Measurements from ENCODE around the gene FCRL4.
A peak's percentile ranks its signal among the peaks of the same experiment; 100 is the strongest.

The FCRL4 gene

DNA sequence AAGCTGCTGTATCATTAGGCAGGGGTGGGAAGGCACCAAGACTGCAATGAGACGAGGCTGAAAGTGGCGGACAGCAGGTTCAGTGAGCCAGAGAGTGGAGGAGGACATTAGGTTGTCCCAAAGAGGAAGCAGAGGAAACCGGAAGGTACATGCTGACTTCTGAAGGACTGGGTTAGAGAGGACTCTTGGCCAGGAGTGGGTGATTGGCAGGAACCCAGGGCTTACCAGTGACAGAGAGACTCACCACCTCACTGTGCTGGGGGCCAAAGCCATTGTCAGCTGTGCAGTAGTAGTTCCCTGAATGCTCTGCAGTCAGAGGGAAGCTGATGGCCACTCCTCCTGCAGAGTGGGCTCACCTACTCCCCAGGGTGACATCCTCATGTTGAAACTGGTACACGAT lies 41.9 kb upstream of the FCRL4 start:
- H3K4me2 ChIP-seq (ENCODE audit: low read depth, low read length, poor library complexity, severe bottlenecking), result no peak overlapping the region
- H3K9me2 ChIP-seq (replicated peaks; ENCODE audit: low read depth, low read length), result no peaks in the 10 kb centered on the region
- H4K20me1 ChIP-seq (ENCODE audit: insufficient read depth, low read length, poor library complexity, severe bottlenecking), result no peaks in the 10 kb centered on the region
- TF ChIP-seq EZH2phosphoT487 (IDR thresholded peaks at IDR 0.05; ENCODE audit: borderline replicate concordance), result no peak
- TF ChIP-seq, protein P1, sequence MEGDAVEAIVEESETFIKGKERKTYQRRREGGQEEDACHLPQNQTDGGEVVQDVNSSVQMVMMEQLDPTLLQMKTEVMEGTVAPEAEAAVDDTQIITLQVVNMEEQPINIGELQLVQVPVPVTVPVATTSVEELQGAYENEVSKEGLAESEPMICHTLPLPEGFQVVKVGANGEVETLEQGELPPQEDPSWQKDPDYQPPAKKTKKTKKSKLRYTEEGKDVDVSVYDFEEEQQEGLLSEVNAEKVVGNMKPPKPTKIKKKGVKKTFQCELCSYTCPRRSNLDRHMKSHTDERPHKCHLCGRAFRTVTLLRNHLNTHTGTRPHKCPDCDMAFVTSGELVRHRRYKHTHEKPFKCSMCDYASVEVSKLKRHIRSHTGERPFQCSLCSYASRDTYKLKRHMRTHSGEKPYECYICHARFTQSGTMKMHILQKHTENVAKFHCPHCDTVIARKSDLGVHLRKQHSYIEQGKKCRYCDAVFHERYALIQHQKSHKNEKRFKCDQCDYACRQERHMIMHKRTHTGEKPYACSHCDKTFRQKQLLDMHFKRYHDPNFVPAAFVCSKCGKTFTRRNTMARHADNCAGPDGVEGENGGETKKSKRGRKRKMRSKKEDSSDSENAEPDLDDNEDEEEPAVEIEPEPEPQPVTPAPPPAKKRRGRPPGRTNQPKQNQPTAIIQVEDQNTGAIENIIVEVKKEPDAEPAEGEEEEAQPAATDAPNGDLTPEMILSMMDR (conservative IDR thresholded peaks at IDR 0.05; ENCODE audit: low read length), result no peak
- H3K4me1 ChIP-seq (ENCODE audit: insufficient read depth, low read length, poor library complexity, severe bottlenecking), result no peaks in the 10 kb centered on the region
- no peaks in the 10 kb centered on the region for H3K9me3 ChIP-seq (ENCODE audit: insufficient read depth, low read depth, low read length)
- H3K4me3 ChIP-seq (ENCODE audit: low read length, poor library complexity, severe bottlenecking), result no peak overlapping the region
- no peak overlapping the region for H3K9ac ChIP-seq (ENCODE audit: low read depth, low read length, poor library complexity, severe bottlenecking)
- no peaks in the 10 kb centered on the region for H3F3A ChIP-seq (ENCODE audit: low read depth)
- H3K79me2 ChIP-seq (ENCODE audit: insufficient read depth, low read length), result no peaks in the 10 kb centered on the region
- no peaks in the 10 kb centered on the region for H3K27me3 ChIP-seq (ENCODE audit: insufficient read depth, low read length, poor library complexity, severe bottlenecking)
- no peak overlapping the region for H2AFZ ChIP-seq (ENCODE audit: low read length)
- H3K36me3 ChIP-seq (ENCODE audit: insufficient read depth, low read length), result no peaks in the 10 kb centered on the region

DNA sequence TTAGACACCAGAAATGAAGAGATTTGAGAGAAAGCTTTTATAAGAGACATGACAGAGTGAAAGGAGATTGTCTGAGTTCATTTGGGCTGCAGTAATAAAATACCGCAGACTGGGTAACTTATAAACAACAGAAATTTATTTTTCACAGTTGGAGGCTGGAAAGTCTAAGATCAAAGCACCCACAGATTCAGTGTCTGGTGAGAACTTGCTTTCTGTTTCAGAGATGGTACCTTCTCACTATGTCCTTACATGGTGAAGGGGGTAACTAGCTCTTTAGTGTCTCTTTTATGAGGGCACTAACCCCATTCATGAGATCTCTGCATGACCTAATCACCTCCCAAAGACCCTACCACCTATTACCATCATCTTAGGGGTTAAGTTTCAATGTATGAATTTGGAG lies 30.9 kb upstream of the FCRL4 start:
- Histone ChIP-seq H3F3A (ENCODE audit: low read depth) (no peaks in the 10 kb centered on the region), H3K9me2 (replicated peaks; ENCODE audit: low read depth, low read length) (no peaks in the 10 kb centered on the region), H3K27me3 (ENCODE audit: insufficient read depth, low read length, poor library complexity, severe bottlenecking) (no peaks in the 10 kb centered on the region), H2AFZ (ENCODE audit: low read length) (no peak overlapping the region), H3K9ac (ENCODE audit: low read depth, low read length, poor library complexity, severe bottlenecking) (no peak overlapping the region), H3K4me1 (ENCODE audit: insufficient read depth, low read length, poor library complexity, severe bottlenecking) (peaks cover 12% of the 10 kb centered on the region), H3K4me2 (ENCODE audit: low read depth, low read length, poor library complexity, severe bottlenecking) (no peak overlapping the region), H3K9me3 (ENCODE audit: insufficient read depth, low read depth, low read length) (no peaks in the 10 kb centered on the region), H3K4me3 (ENCODE audit: low read length, poor library complexity, severe bottlenecking) (no peak overlapping the region), H3K36me3 (ENCODE audit: insufficient read depth, low read length) (no peaks in the 10 kb centered on the region), H3K79me2 (ENCODE audit: insufficient read depth, low read length) (no peaks in the 10 kb centered on the region), H4K20me1 (ENCODE audit: insufficient read depth, low read length, poor library complexity, severe bottlenecking) (no peaks in the 10 kb centered on the region)
- no peak for TF ChIP-seq EZH2phosphoT487 (IDR thresholded peaks at IDR 0.05; ENCODE audit: borderline replicate concordance)
- TF ChIP-seq, protein P1 (conservative IDR thresholded peaks at IDR 0.05; ENCODE audit: low read length), result no peak

DNA sequence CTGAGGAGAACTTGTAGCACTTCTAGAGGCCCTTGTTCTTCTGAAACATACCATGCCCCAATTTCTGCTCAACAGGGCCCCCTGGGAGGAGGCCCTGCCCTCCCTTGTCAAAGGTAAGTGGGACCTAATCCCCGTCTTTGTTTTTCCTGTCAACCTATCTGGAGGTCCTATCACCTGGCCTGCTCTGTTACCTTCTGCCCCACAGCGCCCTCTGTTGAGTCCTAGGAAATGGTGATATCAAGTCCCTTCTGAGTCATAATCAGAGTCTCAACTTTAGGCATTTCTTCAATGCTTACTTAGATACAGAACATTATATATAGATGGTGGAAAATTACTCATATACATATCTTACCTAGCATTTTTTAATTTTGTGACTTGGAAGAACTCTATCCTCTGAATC lies 28.2 kb upstream of the FCRL4 start:
- H3K4me2 ChIP-seq (ENCODE audit: low read depth, low read length, poor library complexity, severe bottlenecking), result no peak overlapping the region
- no peak overlapping the region for H2AFZ ChIP-seq (ENCODE audit: low read length)

More for the DNA sequence above, 28.2 kb upstream of the FCRL4 start:
- H3F3A ChIP-seq (ENCODE audit: low read depth), result no peaks in the 10 kb centered on the region
- H3K27me3 ChIP-seq (ENCODE audit: insufficient read depth, low read length, poor library complexity, severe bottlenecking), result no peaks in the 10 kb centered on the region
- peaks cover 18% of the 10 kb centered on the region for H3K4me1 ChIP-seq (ENCODE audit: insufficient read depth, low read length, poor library complexity, severe bottlenecking)
- no peak overlapping the region for H3K4me3 ChIP-seq (ENCODE audit: low read length, poor library complexity, severe bottlenecking)
- no peaks in the 10 kb centered on the region for H3K9me3 ChIP-seq (ENCODE audit: insufficient read depth, low read depth, low read length)
- H4K20me1 ChIP-seq (ENCODE audit: insufficient read depth, low read length, poor library complexity, severe bottlenecking), result no peaks in the 10 kb centered on the region
- no peaks in the 10 kb centered on the region for H3K9me2 ChIP-seq (replicated peaks; ENCODE audit: low read depth, low read length)
- no peak for TF ChIP-seq EZH2phosphoT487 (IDR thresholded peaks at IDR 0.05; ENCODE audit: borderline replicate concordance)
- TF ChIP-seq, protein P1 (conservative IDR thresholded peaks at IDR 0.05; ENCODE audit: low read length), result peak; percentile 93
- no peak overlapping the region for H3K9ac ChIP-seq (ENCODE audit: low read depth, low read length, poor library complexity, severe bottlenecking)
- H3K79me2 ChIP-seq (ENCODE audit: insufficient read depth, low read length), result no peaks in the 10 kb centered on the region
- H3K36me3 ChIP-seq (ENCODE audit: insufficient read depth, low read length), result no peaks in the 10 kb centered on the region

All from Loucy (cell line).